Right lobe of liver (tissue), 6 donors: ENCODE results near the gene MBNL2. TPM values are rescaled to one million over a fixed set of nuclear protein-coding genes. Genes with fewer than 3 reads are reported as not detected.

ENCODE experiments used
- ATAC-seq, 4 donors: fragments of 200-7000 bp; cut with Tn5 transposase; one replicate each; pipeline ENCODE4 v1.9.1; 2020; ENCODE audit warnings: mild to moderate bottlenecking in 4 of 4, moderate library complexity in 4 of 4
- DNase-seq, 3 donors: peaks; one replicate each; pipeline ENCODE4 v3.0.0-alpha.2; 2020
- H3K27ac ChIP-seq, 3 donors: fragments of 200-600 bp; one replicate each; pipeline ENCODE4 v1.8.0; 2022
- H3K27me3 ChIP-seq, 2 donors: fragments of 200-600 bp; one replicate each; pipeline ENCODE4 v1.8.0; 2022
- H3K36me3 ChIP-seq, 4 donors: fragments of 200-600 bp; sonication (generic) in 1 of 4; one replicate each; pipeline versions ENCODE4 v1.5.1 to v1.8.0; 2017 to 2022; ENCODE audit warnings: control low read depth in 1 of 4
- H3K4me1 ChIP-seq, 4 donors: fragments of 200-600 bp; sonication (generic) in 1 of 4; one replicate each; pipeline versions ENCODE4 v1.5.1 to v1.8.0; 2017 to 2022; ENCODE audit warnings: control low read depth in 1 of 4
- H3K4me3 ChIP-seq, 3 donors: fragments of 200-600 bp; one replicate each; pipeline ENCODE4 v1.8.0; 2022
- H3K9me3 ChIP-seq, 4 donors: fragments of 200-600 bp; sonication (generic) in 1 of 4; one replicate each; pipeline versions ENCODE4 v1.5.1 to v1.8.0; 2017 to 2022; ENCODE audit warnings: control low read depth in 1 of 4
- CTCF ChIP-seq, 4 donors: fragments of 200-600 bp in 3 of 4; fragments of 450-650 bp in 1 of 4; IDR thresholded peaks; one replicate each; pipeline versions ENCODE4 v1.5.1 to v1.8.0; 2016 to 2022; ENCODE audit warnings: antibody characterized with exemption in 4 of 4, mild to moderate bottlenecking in 2 of 4
- POLR2A ChIP-seq: fragments of 450-650 bp; IDR thresholded peaks from one replicate; pipeline ENCODE4 v1.6.1; 2017; ENCODE audit warnings: antibody characterized with exemption, mild to moderate bottlenecking
- WGBS: methylation state at CpG from one replicate; pipeline ENCODE4 v1.1.6; 2018; ENCODE audit warnings: low coverage, low lambda C conversion rate; ENCODE audit not compliant: insufficient coverage; ENCODE audit errors: missing lambda C conversion rate; 5-methylcytosine and 5-hydroxymethylcytosine counted together
- intact Hi-C, 2 donors: fragments of 100-400 bp; cut with DNase I; formaldehyde crosslinking; loops; one replicate each; pipeline versions ENCODE4 v1.11.2 to v1.14.1; 2022
- total RNA-seq, 6 experiments: library from RNA; depleted of rRNA in 2 of 6; stranded (reverse); fragments of >200 nt in 2 of 6; fragmentation: NEBNext Ultra II Directional in 3 of 6; extraction: Animal tissue kit (Norgen Biotek cat#: 25700) in 3 of 6; gene quantifications; one replicate each; pipeline versions ENCODE4 v1.1.0 to v1.2.4, GENCODE V29; 2016 to 2023
- donor health status: DM: no; HTN: yes; CAD: no.
- donor health status: DM: no; HTN: no; CAD: no.
- donor health status: DM: no; HTN: no; CAD: no.
- donor health status: DM: no; HTN: yes; CAD: no.
- donor health status: DM: no; HTN: yes; CAD: no.

MBNL2 gene
- total RNA-seq, 6 experiments from 2014 or later: 30.3 to 135 (median 81.5) TPM

DNA sequence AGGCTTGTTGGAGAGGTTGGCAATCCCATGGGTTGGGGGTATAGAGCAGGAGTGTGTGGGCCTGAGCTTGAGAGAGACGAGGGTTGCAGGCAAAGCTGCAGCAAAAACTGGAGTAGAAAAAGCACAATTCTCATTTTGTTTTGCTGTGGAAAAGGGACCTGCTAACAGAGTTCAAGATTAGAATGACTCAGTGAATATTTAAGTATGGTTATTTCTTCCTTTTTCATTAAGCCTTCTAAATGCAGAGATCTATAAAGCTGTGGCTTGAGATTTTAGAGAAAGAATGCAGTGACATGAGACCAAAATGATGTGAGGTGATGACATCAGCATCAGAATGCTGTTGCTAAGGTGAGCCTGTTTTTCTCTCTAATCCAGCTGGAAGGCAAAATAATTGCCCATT is 10.8 kb upstream of the MBNL2 start:
- 93% methylated on average over 1 of the region's 1 CpG for WGBS

GRCh38 chr13:97212004-97212403 is 10.1 kb upstream of the MBNL2 start:
- TF ChIP-seq POLR2A (no peak), CTCF (IDR thresholded peaks at IDR 0.05) (no peak)
- H3K9me3 ChIP-seq: no peaks in the 10 kb centered on the region
- intact Hi-C loops: no loop called here
- no peaks in the 10 kb centered on the region for H3K4me1 ChIP-seq
- no peak for ATAC-seq
- H3K36me3 ChIP-seq: no peaks in the 10 kb centered on the region
- no peak for DNase-seq
- H3K4me3 ChIP-seq: no peak overlapping the region
- WGBS: 75% methylated on average over 2 of the region's 4 CpGs
- H3K27me3 ChIP-seq: no peaks in the 10 kb centered on the region
- H3K27ac ChIP-seq: no peak overlapping the region

More for the DNA sequence above, 10.8 kb upstream of the MBNL2 start:
- DNase-seq (no peak), ATAC-seq (no peak)
- no peak overlapping the region for H3K27ac ChIP-seq
- H3K9me3 ChIP-seq: no peaks in the 10 kb centered on the region
- H3K4me1 ChIP-seq: no peaks in the 10 kb centered on the region
- H3K36me3 ChIP-seq: no peaks in the 10 kb centered on the region
- no peaks in the 10 kb centered on the region for H3K27me3 ChIP-seq
- intact Hi-C loops: no loop called here
- no peak for TF ChIP-seq POLR2A
- TF ChIP-seq CTCF (IDR thresholded peaks at IDR 0.05): no peak
- H3K4me3 ChIP-seq: no peak overlapping the region

DNA sequence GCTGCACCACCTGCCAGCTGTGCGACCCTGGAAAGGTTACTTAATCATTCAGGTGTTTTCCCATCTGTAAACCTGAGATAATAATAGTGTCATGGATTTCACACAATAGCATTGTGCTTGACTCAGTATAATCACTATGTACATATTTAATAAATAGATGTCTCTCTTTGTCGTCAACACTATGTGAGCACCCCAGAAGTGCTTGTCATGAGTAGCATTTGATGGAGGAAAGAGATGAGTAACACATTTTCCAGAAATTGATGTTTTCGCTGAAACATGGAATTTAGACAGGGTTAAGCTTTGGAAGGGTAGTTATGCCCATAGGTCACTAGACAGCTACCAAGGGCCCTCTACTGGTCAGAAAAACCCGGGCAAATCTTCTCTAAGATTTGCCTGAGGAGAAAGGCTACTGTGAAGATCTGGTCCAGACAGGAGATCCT is 9.5 kb upstream of the MBNL2 start:
- intact Hi-C loops: no loop called here
- Histone ChIP-seq H3K9me3 (no peaks in the 10 kb centered on the region), H3K27me3 (no peaks in the 10 kb centered on the region), H3K4me1 (no peaks in the 10 kb centered on the region), H3K36me3 (no peaks in the 10 kb centered on the region), H3K4me3 (no peak overlapping the region), H3K27ac (no peak overlapping the region)
- ATAC-seq (peak; percentile 84 to 91 (median 86)), DNase-seq (no peak)
- TF ChIP-seq POLR2A (no peak), CTCF (IDR thresholded peaks at IDR 0.05) (peak; percentile 54 to 68 (median 62))
- 36% methylated on average over 4 of the region's 4 CpGs for WGBS

- H3K27me3 ChIP-seq: no peaks in the 10 kb centered on the region
- 0% methylated on average over 1 of the region's 3 CpGs for WGBS
- no peak for TF ChIP-seq CTCF (IDR thresholded peaks at IDR 0.05)
- TF ChIP-seq POLR2A: no peak
- H3K4me3 ChIP-seq: no peak overlapping the region
- no peaks in the 10 kb centered on the region for H3K9me3 ChIP-seq
- intact Hi-C loops: no loop called here
- DNase-seq (no peak), ATAC-seq (peak in 3 of 4 donors; percentile 18 to 23 (median 19))
- H3K4me1 ChIP-seq: peaks cover 0 to 7% (median 0%) of the 10 kb centered on the region in 4 donors
- no peak overlapping the region for H3K27ac ChIP-seq
- no peaks in the 10 kb centered on the region for H3K36me3 ChIP-seq
These were observed 7.2 kb upstream of the MBNL2 start for GRCh38 chr13:97214921-97215320.

- Histone ChIP-seq H3K4me3 (no peak overlapping the region), H3K9me3 (no peaks in the 10 kb centered on the region), H3K36me3 (no peaks in the 10 kb centered on the region), H3K4me1 (peaks cover 0 to 7% (median 1%) of the 10 kb centered on the region in 4 donors), H3K27me3 (no peaks in the 10 kb centered on the region), H3K27ac (no peak overlapping the region)
- WGBS: 70% methylated on average over 2 of the region's 2 CpGs
- ATAC-seq (no peak), DNase-seq (no peak)
- intact Hi-C loops: no loop called here
- TF ChIP-seq CTCF (IDR thresholded peaks at IDR 0.05): no peak
- no peak for TF ChIP-seq POLR2A
These were observed 6.8 kb upstream of the MBNL2 start for GRCh38 chr13:97215325-97215724.
